Liver (tissue), 9 donors: ENCODE measurements around the gene HOXB3. TPM values are rescaled to one million over a fixed set of nuclear protein-coding genes. Genes with fewer than 3 reads are reported as not detected.
A peak's percentile ranks its signal among the peaks of the same experiment; 100 is the strongest.

Source experiments
- DNase-seq: peaks from one replicate; pipeline ENCODE4 v3.0.0-alpha.2; 2017; ENCODE audit warnings: low spot score
- H3K27ac ChIP-seq, 2 donors: one replicate each; pipeline ENCODE4 v1.7.0; 2013; ENCODE audit warnings: inconsistent platforms in 2 of 2, low read length in 2 of 2, control low read depth in 1 of 2, low read depth in 1 of 2, mild to moderate bottlenecking in 1 of 2
- H3K27me3 ChIP-seq, 4 donors: one replicate each; pipeline versions ENCODE4 v1.6.1 to v1.7.0; 2013; ENCODE audit warnings: low read length in 3 of 4, inconsistent platforms in 1 of 4, mild to moderate bottlenecking in 1 of 4, moderate library complexity in 1 of 4; ENCODE audit not compliant: control insufficient read depth in 4 of 4, insufficient read depth in 4 of 4
- H3K36me3 ChIP-seq, 4 donors: one replicate each; pipeline versions ENCODE4 v1.6.1 to v1.7.0; 2013; ENCODE audit warnings: low read length in 3 of 4, mild to moderate bottlenecking in 3 of 4, low read depth in 1 of 4, moderate library complexity in 1 of 4; ENCODE audit not compliant: control insufficient read depth in 4 of 4, insufficient read depth in 3 of 4
- H3K4me1 ChIP-seq, 4 donors: one replicate each; pipeline versions ENCODE4 v1.6.1 to v1.7.0; 2013; ENCODE audit warnings: low read length in 3 of 4, mild to moderate bottlenecking in 3 of 4, moderate library complexity in 1 of 4; ENCODE audit not compliant: control insufficient read depth in 4 of 4, insufficient read depth in 4 of 4
- H3K4me3 ChIP-seq, 3 donors: one replicate each; pipeline versions ENCODE4 v1.6.1 to v1.7.0; 2013; ENCODE audit warnings: low read length in 3 of 3, control low read depth in 1 of 3, low read depth in 1 of 3, mild to moderate bottlenecking in 1 of 3
- H3K9ac ChIP-seq, 2 donors: one replicate each; pipeline ENCODE4 v1.7.0; 2013; ENCODE audit warnings: low read length in 2 of 2, mild to moderate bottlenecking in 2 of 2, moderate library complexity in 2 of 2, control low read depth in 1 of 2, low read depth in 1 of 2
- H3K9me3 ChIP-seq, 4 donors: one replicate each; pipeline versions ENCODE4 v1.6.1 to v1.7.0; 2013; ENCODE audit warnings: low read length in 3 of 4; ENCODE audit not compliant: control insufficient read depth in 4 of 4
- CTCF ChIP-seq: fragments of 150-350 bp; IDR thresholded peaks from 2 replicates; pipeline ENCODE4 v1.5.1; 2017; ENCODE audit warnings: improper control_type of control experiment, low read depth, low read length; ENCODE audit not compliant: missing input control
- EGR1 ChIP-seq, 2 donors: IDR thresholded peaks; 2 replicates each; pipeline ENCODE4 v1.6.1; 2016 to 2018; ENCODE audit warnings: antibody characterized with exemption in 2 of 2, low read depth in 2 of 2
- FOXA1 ChIP-seq: IDR thresholded peaks from 2 replicates; pipeline ENCODE4 v1.6.1; 2016; ENCODE audit warnings: antibody characterized with exemption
- FOXA2 ChIP-seq: IDR thresholded peaks from 2 replicates; pipeline ENCODE4 v1.6.1; 2016; ENCODE audit warnings: antibody characterized with exemption
- GABPA ChIP-seq, 2 donors: IDR thresholded peaks in 1 of 2; conservative IDR thresholded peaks in 1 of 2; 2 replicates each; pipeline ENCODE4 v1.6.1; 2016; ENCODE audit warnings: antibody characterized with exemption in 2 of 2, mild to moderate bottlenecking in 1 of 2, moderate library complexity in 1 of 2
- JUND ChIP-seq, 2 donors: IDR thresholded peaks; 2 replicates each; pipeline ENCODE4 v1.6.1; 2016; ENCODE audit warnings: antibody characterized with exemption in 2 of 2
- NR2F2 ChIP-seq: IDR thresholded peaks from 2 replicates; pipeline ENCODE4 v1.6.1; 2016; ENCODE audit warnings: antibody characterized with exemption
- REST ChIP-seq: IDR thresholded peaks from 2 replicates; pipeline ENCODE4 v1.6.1; 2016; ENCODE audit warnings: antibody characterized with exemption, mild to moderate bottlenecking
- RXRA ChIP-seq, 2 donors: IDR thresholded peaks; 2 replicates each; pipeline ENCODE4 v1.6.1; 2017 to 2018; ENCODE audit warnings: antibody characterized with exemption in 2 of 2, mild to moderate bottlenecking in 1 of 2
- SP1 ChIP-seq: IDR thresholded peaks from 2 replicates; pipeline ENCODE4 v1.6.1; 2018; ENCODE audit warnings: antibody characterized with exemption, mild to moderate bottlenecking
- TAF1 ChIP-seq: conservative IDR thresholded peaks from 2 replicates; pipeline ENCODE4 v1.6.1; 2016; ENCODE audit warnings: antibody characterized with exemption, mild to moderate bottlenecking
- YY1 ChIP-seq: IDR thresholded peaks from 2 replicates; pipeline ENCODE4 v1.6.1; 2016; ENCODE audit warnings: antibody characterized with exemption, mild to moderate bottlenecking
- WGBS: extraction: QIAGEN DNeasy Blood & Tissue Kit; methylation state at CpG from one replicate; pipeline ENCODE4 v1.1.7; 2013; 5-methylcytosine and 5-hydroxymethylcytosine counted together
- polyA plus RNA-seq, 2 donors: library from polyadenylated mRNA; stranded (reverse) in 1 of 2; unstranded in 1 of 2; fragments of 200-250 nt in 1 of 2; fragments of >200 nt in 1 of 2; fragmentation: Nextera tagmentation in 1 of 2; extraction: Ambion mirVana in 1 of 2; gene quantifications; one replicate each; pipeline versions ENCODE4 v1.2.1 to v1.2.3, GENCODE V29; 2013 to 2015
- total RNA-seq, 2 donors: library from RNA; depleted of rRNA; stranded (reverse); fragments of >200 nt; gene quantifications; one replicate each; pipeline ENCODE4 v1.2.3, GENCODE V29; 2014
- TF ChIP-seq, protein P1 (sequence below): IDR thresholded peaks from 2 replicates; pipeline ENCODE4 v1.6.1; 2016; ENCODE audit warnings: antibody characterized with exemption
- TF ChIP-seq, protein P2 (sequence below): IDR thresholded peaks from 2 replicates; pipeline ENCODE4 v1.6.1; 2016; ENCODE audit warnings: antibody characterized with exemption
- donor health status: healthy.
- donor health status: healthy.
- donor health status: healthy.
- donor health status: healthy.
- donor health status: healthy.

The HOXB3 gene
- total and polyA plus RNA-seq, 4 donors: 0.75 to 2.2 (median 1.2) TPM

DNA sequence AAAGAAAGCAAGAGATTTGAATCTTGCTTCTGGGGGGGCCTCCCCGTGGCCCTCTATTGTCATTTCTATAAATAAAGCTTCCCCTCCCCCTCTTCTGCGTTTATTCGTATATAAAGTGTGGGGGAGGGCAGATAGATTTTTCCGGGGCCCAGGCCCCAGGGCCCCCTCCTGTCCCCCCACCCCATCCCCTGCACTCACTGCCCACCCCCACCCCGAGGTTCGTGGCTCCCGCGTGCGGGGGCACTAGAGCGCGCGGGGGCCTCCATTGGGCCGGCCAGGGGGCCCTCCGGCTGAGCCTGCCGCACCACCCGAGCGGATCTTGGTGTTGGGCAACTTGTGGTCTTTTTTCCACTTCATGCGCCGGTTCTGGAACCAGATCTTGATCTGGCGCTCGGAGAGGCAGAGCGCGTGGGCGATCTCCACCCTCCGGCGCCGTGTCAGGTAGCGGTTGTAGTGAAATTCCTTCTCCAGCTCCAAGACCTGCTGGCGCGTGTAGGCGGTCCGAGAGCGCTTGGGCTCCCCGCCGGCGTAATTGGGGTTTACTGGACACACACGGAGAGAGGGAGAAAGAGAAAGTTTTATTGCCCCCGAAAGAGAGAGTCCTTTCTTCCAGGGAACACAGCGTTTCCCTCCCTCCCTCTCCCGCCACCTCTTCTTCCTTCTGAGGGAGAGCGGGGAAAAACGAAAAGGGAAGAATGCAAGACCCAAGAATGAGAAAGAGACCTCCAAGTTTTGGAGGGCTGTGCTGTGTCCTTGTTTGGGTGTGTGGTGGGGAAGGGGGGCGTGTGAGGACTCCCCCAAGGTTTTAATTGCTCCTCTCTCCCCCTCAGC lies 13.3 kb downstream of the HOXB3 start:
- no peak for DNase-seq
- TF ChIP-seq FOXA1: no peak
- TF ChIP-seq EGR1 (IDR thresholded peaks at IDR 0.05; ENCODE audit: low read depth in 2 of 2): no peak
- TF ChIP-seq REST: no peak
- no peak for TF ChIP-seq TAF1
- TF ChIP-seq NR2F2: no peak
- TF ChIP-seq GABPA (IDR thresholded peaks at IDR 0.05 in 1 of 2, conservative IDR thresholded peaks at IDR 0.05 in 1 of 2): no peak
- TF ChIP-seq CTCF: no peak
- TF ChIP-seq RXRA (IDR thresholded peaks at IDR 0.05): no peak
- TF ChIP-seq, protein P1, sequence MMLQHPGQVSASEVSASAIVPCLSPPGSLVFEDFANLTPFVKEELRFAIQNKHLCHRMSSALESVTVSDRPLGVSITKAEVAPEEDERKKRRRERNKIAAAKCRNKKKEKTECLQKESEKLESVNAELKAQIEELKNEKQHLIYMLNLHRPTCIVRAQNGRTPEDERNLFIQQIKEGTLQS: no peak
- TF ChIP-seq SP1: no peak
- TF ChIP-seq, protein P2, sequence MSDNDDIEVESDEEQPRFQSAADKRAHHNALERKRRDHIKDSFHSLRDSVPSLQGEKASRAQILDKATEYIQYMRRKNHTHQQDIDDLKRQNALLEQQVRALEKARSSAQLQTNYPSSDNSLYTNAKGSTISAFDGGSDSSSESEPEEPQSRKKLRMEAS: no peak
- no peak for TF ChIP-seq JUND (IDR thresholded peaks at IDR 0.05)
- TF ChIP-seq YY1: no peak
- TF ChIP-seq FOXA2: no peak
- H3K4me1 ChIP-seq: peaks cover 0 to 3% (median 1%) of the 10 kb centered on the region in 4 donors
- H3K4me3 ChIP-seq: peak overlapping the region in 1 of 3 donors; percentile 46
- 15% methylated on average over 43 of the region's 43 CpGs for WGBS
- H3K36me3 ChIP-seq: no peaks in the 10 kb centered on the region
- peak overlapping the region; percentile 70 to 72 for H3K27ac ChIP-seq
- peaks cover 0 to 24% (median 5%) of the 10 kb centered on the region in 4 donors for H3K27me3 ChIP-seq
- no peak overlapping the region for H3K9ac ChIP-seq
- no peaks in the 10 kb centered on the region for H3K9me3 ChIP-seq

DNA sequence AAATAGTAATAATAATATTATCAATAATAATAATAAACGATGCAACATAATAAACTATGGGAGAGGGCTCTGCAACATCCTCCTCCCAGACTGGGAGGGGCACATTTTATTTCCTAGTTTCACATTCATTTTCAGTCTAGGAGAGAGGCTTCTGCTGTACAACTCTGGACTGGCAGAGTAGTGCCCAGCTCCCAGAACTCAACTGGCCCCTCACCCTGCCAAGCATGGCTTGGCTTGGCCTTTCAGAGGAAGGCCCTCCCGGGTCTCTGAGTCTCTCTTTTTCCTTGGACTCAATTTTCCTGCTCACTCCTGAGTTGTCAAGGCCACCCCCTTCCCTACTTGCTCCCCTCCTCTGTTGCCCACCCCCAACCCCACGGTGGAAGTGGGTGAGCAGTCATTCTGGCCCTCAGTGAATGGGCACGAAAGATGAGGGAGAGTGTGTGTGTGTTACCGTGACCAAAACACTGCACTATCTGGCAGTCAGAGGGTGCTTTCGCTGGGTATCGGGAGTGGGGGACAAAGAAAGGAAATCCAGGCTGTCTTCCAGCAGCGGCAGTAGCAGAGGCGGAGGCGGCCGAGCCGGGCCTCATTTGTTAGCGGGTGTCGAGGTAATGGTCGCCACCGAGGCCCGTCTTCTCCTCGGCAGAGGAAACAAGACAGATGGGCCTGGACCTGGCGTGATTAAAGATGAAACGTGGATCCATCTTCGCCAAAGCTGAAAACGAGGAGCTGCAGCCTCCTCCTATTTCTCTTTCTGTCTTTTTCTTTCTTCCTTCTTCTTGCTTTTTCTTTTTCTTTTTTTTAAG lies 14.2 kb downstream of the HOXB3 start:
- peaks cover 0 to 18% (median 7%) of the 10 kb centered on the region in 4 donors for H3K27me3 ChIP-seq
- DNase-seq: no peak
- WGBS: 20% methylated on average over 22 of the region's 22 CpGs
- peak overlapping the region in 1 of 3 donors; percentile 46 for H3K4me3 ChIP-seq
- no peaks in the 10 kb centered on the region for H3K9me3 ChIP-seq
- H3K36me3 ChIP-seq: no peaks in the 10 kb centered on the region
- H3K9ac ChIP-seq: no peak overlapping the region
- peak overlapping the region; percentile 22 to 70 for H3K27ac ChIP-seq
- TF ChIP-seq GABPA (IDR thresholded peaks at IDR 0.05 in 1 of 2, conservative IDR thresholded peaks at IDR 0.05 in 1 of 2) (no peak), EGR1 (IDR thresholded peaks at IDR 0.05; ENCODE audit: low read depth in 2 of 2) (no peak), NR2F2 (no peak)
- peaks cover 0 to 3% (median 0%) of the 10 kb centered on the region in 4 donors for H3K4me1 ChIP-seq
